HepG2 (cell line): Measurements from ENCODE around the gene ZNRF3. TPM values are rescaled to one million over a fixed set of nuclear protein-coding genes. Genes with fewer than 3 reads are reported as not detected.

Experiments used
- ATAC-seq: fragments of 200-7000 bp; cut with Tn5 transposase; 3 replicates; pipeline ENCODE4 v1.9.1; 2020; ENCODE audit warnings: mild to moderate bottlenecking, moderate library complexity
- BruUV-seq: library from RNA; stranded (reverse); fragments of 400-500 nt; replicated peaks from 2 replicates; lab custom pipeline; 2021; lab: Mats Ljungman, UMichigan
- CTCF ChIA-PET: fragments of 300-600 bp; formaldehyde crosslinking; extraction: SDS; loops from one replicate; lab custom pipeline; 2021; ENCODE audit warnings: low total read pairs, inconsistent platforms, low intra/inter-chr PET ratio; lab: Yijun Ruan, JAX
- POLR2A ChIA-PET: fragments of 350-600 bp; sonication (Branson Sonifier 250); formaldehyde crosslinking; loops from one replicate; lab custom pipeline; 2020; ENCODE audit warnings: antibody characterized with exemption, inconsistent platforms; lab: Yijun Ruan, JAX
- DNase-seq: peaks from one replicate; pipeline ENCODE4 v3.0.0-alpha.2; 2015; ENCODE audit warnings: low spot score
- FAIRE-seq: peaks from 3 replicates; lab custom pipeline; 2011; peaks lifted over from hg19 to GRCh38; lab: Jason Lieb, UNC
- H2AFZ ChIP-seq: one replicate; pipeline ENCODE4 v1.6.1; 2011; ENCODE audit warnings: low read length, inconsistent platforms
- H3K27ac ChIP-seq: fragments of 300-600 bp; 3 replicates; pipeline ENCODE4 v1.8.0; 2011; ENCODE audit warnings: mixed run types, mild to moderate bottlenecking, mixed read lengths, low read length, inconsistent platforms; ENCODE audit not compliant: insufficient read depth; ENCODE audit errors: extremely low read length
- H3K27me3 ChIP-seq, 2 experiments: fragments of 200-600 bp in 1 of 2; 2 replicates in 1 of 2; 3 replicates in 1 of 2; pipeline versions ENCODE4 v1.6.0 to v1.8.0; 2011; ENCODE audit warnings: low read length in 2 of 2, mild to moderate bottlenecking in 2 of 2, moderate library complexity in 2 of 2, inconsistent platforms in 1 of 2; ENCODE audit not compliant: insufficient read depth in 2 of 2, control insufficient read depth in 1 of 2
- H3K36me3 ChIP-seq, 2 experiments: fragments of 200-600 bp in 1 of 2; replicated peaks in 1 of 2; 2 replicates in 1 of 2; 3 replicates in 1 of 2; pipeline versions ENCODE4 v1.5.1 to v1.8.0; 2011; ENCODE audit warnings: low read length in 2 of 2, inconsistent platforms in 1 of 2; ENCODE audit not compliant: insufficient read depth in 2 of 2, control insufficient read depth in 1 of 2
- H3K4me1 ChIP-seq: 2 replicates; pipeline ENCODE4 v1.5.1; 2012; ENCODE audit warnings: low read length, inconsistent platforms; ENCODE audit not compliant: insufficient read depth
- H3K4me2 ChIP-seq: 2 replicates; pipeline ENCODE4 v1.6.0; 2011; ENCODE audit warnings: low read depth, low read length, inconsistent platforms
- H3K4me3 ChIP-seq, 3 experiments: fragments of 200-600 bp in 1 of 3; sonication (generic), shearing (Covaris generic) in 1 of 3; replicated peaks in 1 of 3; 2 replicates each; pipeline ENCODE4 v1.5.1; 2011 to 2016; ENCODE audit warnings: low read length in 3 of 3, inconsistent platforms in 2 of 3, low read depth in 2 of 3, mild to moderate bottlenecking in 2 of 3, control low read depth in 1 of 3, mixed read lengths in 1 of 3; ENCODE audit not compliant: insufficient read depth in 1 of 3
- H3K79me2 ChIP-seq: one replicate; pipeline ENCODE4 v1.6.1; 2011; ENCODE audit warnings: low read length, inconsistent platforms; ENCODE audit not compliant: insufficient read depth
- H3K9ac ChIP-seq: 2 replicates; pipeline ENCODE4 v1.6.0; 2011; ENCODE audit warnings: mild to moderate bottlenecking, low read depth, low read length, inconsistent platforms; ENCODE audit not compliant: insufficient read depth
- H3K9me3 ChIP-seq: 2 replicates; pipeline ENCODE4 v1.5.1; 2012; ENCODE audit warnings: mild to moderate bottlenecking, low read length
- H4K20me1 ChIP-seq: 2 replicates; pipeline ENCODE4 v1.6.0; 2011; ENCODE audit warnings: inconsistent platforms, mild to moderate bottlenecking, low read length, moderate library complexity; ENCODE audit not compliant: insufficient read depth
- ATF7-NPFF ChIP-seq: sonication (generic); formaldehyde crosslinking; IDR thresholded peaks from 2 replicates; pipeline ENCODE4 v1.8.1; 2023; ENCODE audit warnings: mild to moderate bottlenecking, low read depth, missing genetic modification reagents, moderate library complexity
- CENPX ChIP-seq: sonication (generic); formaldehyde crosslinking; IDR thresholded peaks from 2 replicates; pipeline ENCODE4 v1.9.0; 2021; ENCODE audit warnings: mild to moderate bottlenecking, missing genetic modification reagents, moderate library complexity
- CREM ChIP-seq, 2 experiments: sonication (generic) in 1 of 2; formaldehyde crosslinking in 1 of 2; IDR thresholded peaks; 2 replicates each; pipeline versions ENCODE4 v1.4.0 to v1.6.1; 2016 to 2020; ENCODE audit warnings: antibody characterized with exemption in 1 of 2, mild to moderate bottlenecking in 1 of 2, missing genetic modification reagents in 1 of 2
- FIP1L1 ChIP-seq: fragments of 200-400 bp; formaldehyde crosslinking; IDR thresholded peaks from 2 replicates; pipeline ENCODE4 v1.6.1; 2018; ENCODE audit warnings: low read depth, mild to moderate bottlenecking, low read length, moderate library complexity, borderline replicate concordance; ENCODE audit not compliant: insufficient read depth
- FOSL1 ChIP-seq: sonication (generic); formaldehyde crosslinking; IDR thresholded peaks from 2 replicates; pipeline ENCODE4 v1.9.0; 2021; ENCODE audit warnings: missing genetic modification reagents, borderline replicate concordance
- GTF3A ChIP-seq: sonication (generic); formaldehyde crosslinking; conservative IDR thresholded peaks from 2 replicates; pipeline ENCODE4 v1.4.0; 2020; ENCODE audit warnings: mild to moderate bottlenecking, missing genetic modification reagents
- IRF2 ChIP-seq: IDR thresholded peaks from 2 replicates; pipeline ENCODE4 v1.6.1; 2018; ENCODE audit warnings: missing genetic modification reagents, missing compliant biosample characterization
- MED13 ChIP-seq: sonication (generic); formaldehyde crosslinking; IDR thresholded peaks from 2 replicates; pipeline ENCODE4 v1.5.0; 2020; ENCODE audit warnings: missing genetic modification reagents
- MEF2D ChIP-seq: sonication (generic); formaldehyde crosslinking; IDR thresholded peaks from 2 replicates; pipeline ENCODE4 v1.5.1; 2020; ENCODE audit warnings: mild to moderate bottlenecking, missing genetic modification reagents
- SATB2 ChIP-seq: sonication (generic); formaldehyde crosslinking; IDR thresholded peaks from 2 replicates; pipeline ENCODE4 v1.5.0; 2020; ENCODE audit warnings: missing genetic modification reagents
- TERF1 ChIP-seq: sonication (generic); formaldehyde crosslinking; IDR thresholded peaks from 2 replicates; pipeline ENCODE4 v1.8.0; 2022; ENCODE audit warnings: mild to moderate bottlenecking, missing genetic modification reagents, moderate library complexity
- ZBTB39 ChIP-seq: sonication (generic); formaldehyde crosslinking; IDR thresholded peaks from 2 replicates; pipeline ENCODE4 v1.5.0; 2020; ENCODE audit warnings: missing genetic modification reagents
- ZNF326 ChIP-seq: sonication (generic); formaldehyde crosslinking; IDR thresholded peaks from 2 replicates; pipeline ENCODE4 v1.4.0; 2020; ENCODE audit warnings: missing genetic modification reagents, borderline replicate concordance
- ZNF546 ChIP-seq: sonication (generic); formaldehyde crosslinking; conservative IDR thresholded peaks from 2 replicates; pipeline ENCODE4 v1.8.1; 2023; ENCODE audit warnings: mild to moderate bottlenecking, missing genetic modification reagents
- WGBS: methylation state at CpG from one replicate; pipeline ENCODE4 v1.1.6; 2017; ENCODE audit warnings: low lambda C conversion rate; 5-methylcytosine and 5-hydroxymethylcytosine counted together
- in situ Hi-C: cut with HindIII; loops from 2 replicates; pipeline ENCODE4 v1.10.0; 2017; ENCODE audit warnings: low pct_unique_long_range_greater_than_20kb; ENCODE audit not compliant: extremely low pct_ligation_motif_present
- intact Hi-C: fragments of 100-400 bp; cut with micrococcal nuclease; formaldehyde crosslinking; loops from one replicate; pipeline ENCODE4 v1.10.0; 2022; ENCODE audit not compliant: unreplicated experiment
- polyA plus RNA-seq, 8 experiments: library from polyadenylated mRNA; depleted of rRNA in 3 of 8; stranded (reverse) in 7 of 8; unstranded in 1 of 8; fragments of >200 nt; fragmentation: Illumina TruSeq in 4 of 8; extraction: Trizol in 4 of 8; gene quantifications; 2 replicates each; pipeline versions ENCODE4 v1.2.1 to v1.2.3, GENCODE V29; 2011 to 2016; ENCODE audit warnings: low read depth in 4 of 8, missing spikeins in 1 of 8, mixed read lengths in 1 of 8; ENCODE audit not compliant: insufficient read depth in 1 of 8
- total RNA-seq, 5 experiments: library from RNA; depleted of rRNA; stranded (reverse); fragments of >200 nt; fragmentation: Illumina TruSeq; extraction: Trizol; gene quantifications; 2 replicates each; pipeline ENCODE4 v1.2.3, GENCODE V29; 2016; ENCODE audit warnings: low read depth in 1 of 5
- TF ChIP-seq, protein P1 (sequence below): sonication (generic); formaldehyde crosslinking; IDR thresholded peaks from 2 replicates; pipeline ENCODE4 v1.5.0; 2020; ENCODE audit warnings: mild to moderate bottlenecking, missing genetic modification reagents

ZNRF3 gene
- total and polyA plus RNA-seq, 2 of the 13 experiments (the other 11 are each of a cell fraction or from before 2014, with no cell fraction given), result 20.3 to 36.7 TPM

GRCh38 chr22:28922540-28923244 is 39.3 kb downstream of the ZNRF3 start:
- peaks cover 100% of the 10 kb centered on the region for H3K4me1 ChIP-seq
- peak overlapping the region; percentile 42 for H3K9ac ChIP-seq
- ChIA-PET POLR2A (interaction anchor here (1.3 to 3.4 kb wide), 6 partner anchors 10 to 109 kb away, joined by 3 to 24 read pairs (median 8); partner anchors contain the start of gene ZNRF3), CTCF (no interaction called here)
- FAIRE-seq (peak; percentile 64), ATAC-seq (no peak), DNase-seq (peak; percentile 53)
- BruUV-seq, result no TSS peak
- H2AFZ ChIP-seq, result no peak overlapping the region
- intact Hi-C loops (loop anchor here (5.0 kb wide), 1 partner anchor 35 kb away; no protein-coding TSS in a partner anchor), in situ Hi-C loops (no loop called here)
- H3K4me2 ChIP-seq, result peak overlapping the region; percentile 69
- peaks cover 2 to 10% of the 10 kb centered on the region in 2 experiments; a peak in 3 of 5 replicates for H3K36me3 ChIP-seq
- peaks cover 99% of the 10 kb centered on the region for H3K79me2 ChIP-seq
- H3K9me3 ChIP-seq, result no peaks in the 10 kb centered on the region
- peak overlapping the region; percentile 96 for H3K27ac ChIP-seq
- 27% methylated on average over 8 of the region's 8 CpGs for WGBS
- H3K27me3 ChIP-seq, result no peaks in the 10 kb centered on the region
- H4K20me1 ChIP-seq, result no peaks in the 10 kb centered on the region
- peak overlapping the region in 1 of 3 experiments; percentile 31; a peak in 1 of 6 replicates for H3K4me3 ChIP-seq
- peak; percentile 62; the same call in 1 of the 2 replicates for TF ChIP-seq IRF2 (CRISPR knock-in tag)
- TF ChIP-seq, protein P1, sequence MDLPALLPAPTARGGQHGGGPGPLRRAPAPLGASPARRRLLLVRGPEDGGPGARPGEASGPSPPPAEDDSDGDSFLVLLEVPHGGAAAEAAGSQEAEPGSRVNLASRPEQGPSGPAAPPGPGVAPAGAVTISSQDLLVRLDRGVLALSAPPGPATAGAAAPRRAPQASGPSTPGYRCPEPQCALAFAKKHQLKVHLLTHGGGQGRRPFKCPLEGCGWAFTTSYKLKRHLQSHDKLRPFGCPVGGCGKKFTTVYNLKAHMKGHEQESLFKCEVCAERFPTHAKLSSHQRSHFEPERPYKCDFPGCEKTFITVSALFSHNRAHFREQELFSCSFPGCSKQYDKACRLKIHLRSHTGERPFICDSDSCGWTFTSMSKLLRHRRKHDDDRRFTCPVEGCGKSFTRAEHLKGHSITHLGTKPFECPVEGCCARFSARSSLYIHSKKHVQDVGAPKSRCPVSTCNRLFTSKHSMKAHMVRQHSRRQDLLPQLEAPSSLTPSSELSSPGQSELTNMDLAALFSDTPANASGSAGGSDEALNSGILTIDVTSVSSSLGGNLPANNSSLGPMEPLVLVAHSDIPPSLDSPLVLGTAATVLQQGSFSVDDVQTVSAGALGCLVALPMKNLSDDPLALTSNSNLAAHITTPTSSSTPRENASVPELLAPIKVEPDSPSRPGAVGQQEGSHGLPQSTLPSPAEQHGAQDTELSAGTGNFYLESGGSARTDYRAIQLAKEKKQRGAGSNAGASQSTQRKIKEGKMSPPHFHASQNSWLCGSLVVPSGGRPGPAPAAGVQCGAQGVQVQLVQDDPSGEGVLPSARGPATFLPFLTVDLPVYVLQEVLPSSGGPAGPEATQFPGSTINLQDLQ, result no peak
- no peak for TF ChIP-seq ZBTB39
- TF ChIP-seq ZNF546 (CRISPR knock-in tag), result no peak
- TF ChIP-seq CENPX (CRISPR knock-in tag), result no peak
- no peak for TF ChIP-seq SATB2 (CRISPR knock-in tag)
- no peak for TF ChIP-seq FOSL1
- peak; percentile 49; the same call in 1 of the 2 replicates for TF ChIP-seq CREM (IDR thresholded peaks at IDR 0.05)
- no peak for TF ChIP-seq CREM (CRISPR knock-in tag; IDR thresholded peaks at IDR 0.05)
- no peak for TF ChIP-seq MED13 (CRISPR knock-in tag)
- no peak for TF ChIP-seq FIP1L1
- TF ChIP-seq TERF1 (CRISPR knock-in tag), result no peak
- TF ChIP-seq GTF3A (CRISPR knock-in tag), result no peak
- peak; percentile 63; the same call in 1 of the 2 replicates for TF ChIP-seq MEF2D (CRISPR knock-in tag)
- no peak for TF ChIP-seq ZNF326 (CRISPR knock-in tag)
- no peak for TF ChIP-seq ATF7-NPFF (CRISPR knock-in tag)
